Activated B cell treated with CpG ODN at 0.5 μM for 24 hours (primary cell): ENCODE measurements around the gene ATP8B4. TPM values are rescaled to one million over a fixed set of nuclear protein-coding genes. Genes with fewer than 3 reads are reported as not detected.

Source experiments
- ATAC-seq: fragments of 200-7000 bp; cut with Tn5 transposase; one replicate; pipeline ENCODE4 v1.10.0; 2021; ENCODE audit warnings: low read depth, mild to moderate bottlenecking, moderate library complexity
- CTCF ChIA-PET: fragments of 350-600 bp; sonication (Branson Sonifier 250); formaldehyde crosslinking; loops from one replicate; lab custom pipeline; 2021; ENCODE audit warnings: antibody characterized with exemption; lab: Charles Lee
- POLR2A ChIA-PET: fragments of 350-600 bp; sonication (Branson Sonifier 250); formaldehyde crosslinking; loops from one replicate; lab custom pipeline; 2021; ENCODE audit warnings: antibody characterized with exemption; lab: Charles Lee
- DNase-seq: peaks from one replicate; pipeline ENCODE4 v3.0.0; 2022
- H3K27ac Mint-ChIP-seq: one replicate; pipeline ENCODE4 v1.8.0; 2020; ENCODE audit warnings: mixed read lengths
- H3K27me3 Mint-ChIP-seq: one replicate; pipeline ENCODE4 v1.8.0; 2021; ENCODE audit warnings: mixed read lengths
- H3K36me3 Mint-ChIP-seq: one replicate; pipeline ENCODE4 v1.8.0; 2021; ENCODE audit warnings: low read depth, mixed read lengths
- H3K4me1 Mint-ChIP-seq: one replicate; pipeline ENCODE4 v1.8.0; 2021; ENCODE audit warnings: mixed read lengths
- H3K4me3 Mint-ChIP-seq: one replicate; pipeline ENCODE4 v1.8.0; 2020; ENCODE audit warnings: mild to moderate bottlenecking, mixed read lengths
- H3K9me3 Mint-ChIP-seq: one replicate; pipeline ENCODE4 v1.8.0; 2020; ENCODE audit warnings: mixed read lengths
- intact Hi-C: fragments of 100-400 bp; cut with micrococcal nuclease; formaldehyde crosslinking; loops from one replicate; pipeline ENCODE4 v1.15.1; 2024
- total RNA-seq: library from RNA; stranded (reverse); gene quantifications from 2 replicates; pipeline ENCODE4 v1.2.3, GENCODE V29; 2022
- TF ChIP-seq, protein P1 (sequence below): fragments of 200-600 bp; IDR thresholded peaks from one replicate; pipeline ENCODE4 v1.8.0; 2022; ENCODE audit warnings: antibody characterized with exemption, mild to moderate bottlenecking

The ATP8B4 gene, protein sequence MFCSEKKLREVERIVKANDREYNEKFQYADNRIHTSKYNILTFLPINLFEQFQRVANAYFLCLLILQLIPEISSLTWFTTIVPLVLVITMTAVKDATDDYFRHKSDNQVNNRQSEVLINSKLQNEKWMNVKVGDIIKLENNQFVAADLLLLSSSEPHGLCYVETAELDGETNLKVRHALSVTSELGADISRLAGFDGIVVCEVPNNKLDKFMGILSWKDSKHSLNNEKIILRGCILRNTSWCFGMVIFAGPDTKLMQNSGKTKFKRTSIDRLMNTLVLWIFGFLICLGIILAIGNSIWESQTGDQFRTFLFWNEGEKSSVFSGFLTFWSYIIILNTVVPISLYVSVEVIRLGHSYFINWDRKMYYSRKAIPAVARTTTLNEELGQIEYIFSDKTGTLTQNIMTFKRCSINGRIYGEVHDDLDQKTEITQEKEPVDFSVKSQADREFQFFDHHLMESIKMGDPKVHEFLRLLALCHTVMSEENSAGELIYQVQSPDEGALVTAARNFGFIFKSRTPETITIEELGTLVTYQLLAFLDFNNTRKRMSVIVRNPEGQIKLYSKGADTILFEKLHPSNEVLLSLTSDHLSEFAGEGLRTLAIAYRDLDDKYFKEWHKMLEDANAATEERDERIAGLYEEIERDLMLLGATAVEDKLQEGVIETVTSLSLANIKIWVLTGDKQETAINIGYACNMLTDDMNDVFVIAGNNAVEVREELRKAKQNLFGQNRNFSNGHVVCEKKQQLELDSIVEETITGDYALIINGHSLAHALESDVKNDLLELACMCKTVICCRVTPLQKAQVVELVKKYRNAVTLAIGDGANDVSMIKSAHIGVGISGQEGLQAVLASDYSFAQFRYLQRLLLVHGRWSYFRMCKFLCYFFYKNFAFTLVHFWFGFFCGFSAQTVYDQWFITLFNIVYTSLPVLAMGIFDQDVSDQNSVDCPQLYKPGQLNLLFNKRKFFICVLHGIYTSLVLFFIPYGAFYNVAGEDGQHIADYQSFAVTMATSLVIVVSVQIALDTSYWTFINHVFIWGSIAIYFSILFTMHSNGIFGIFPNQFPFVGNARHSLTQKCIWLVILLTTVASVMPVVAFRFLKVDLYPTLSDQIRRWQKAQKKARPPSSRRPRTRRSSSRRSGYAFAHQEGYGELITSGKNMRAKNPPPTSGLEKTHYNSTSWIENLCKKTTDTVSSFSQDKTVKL
- 0.54 and 0.86 TPM in 2 replicates for total RNA-seq

DNA sequence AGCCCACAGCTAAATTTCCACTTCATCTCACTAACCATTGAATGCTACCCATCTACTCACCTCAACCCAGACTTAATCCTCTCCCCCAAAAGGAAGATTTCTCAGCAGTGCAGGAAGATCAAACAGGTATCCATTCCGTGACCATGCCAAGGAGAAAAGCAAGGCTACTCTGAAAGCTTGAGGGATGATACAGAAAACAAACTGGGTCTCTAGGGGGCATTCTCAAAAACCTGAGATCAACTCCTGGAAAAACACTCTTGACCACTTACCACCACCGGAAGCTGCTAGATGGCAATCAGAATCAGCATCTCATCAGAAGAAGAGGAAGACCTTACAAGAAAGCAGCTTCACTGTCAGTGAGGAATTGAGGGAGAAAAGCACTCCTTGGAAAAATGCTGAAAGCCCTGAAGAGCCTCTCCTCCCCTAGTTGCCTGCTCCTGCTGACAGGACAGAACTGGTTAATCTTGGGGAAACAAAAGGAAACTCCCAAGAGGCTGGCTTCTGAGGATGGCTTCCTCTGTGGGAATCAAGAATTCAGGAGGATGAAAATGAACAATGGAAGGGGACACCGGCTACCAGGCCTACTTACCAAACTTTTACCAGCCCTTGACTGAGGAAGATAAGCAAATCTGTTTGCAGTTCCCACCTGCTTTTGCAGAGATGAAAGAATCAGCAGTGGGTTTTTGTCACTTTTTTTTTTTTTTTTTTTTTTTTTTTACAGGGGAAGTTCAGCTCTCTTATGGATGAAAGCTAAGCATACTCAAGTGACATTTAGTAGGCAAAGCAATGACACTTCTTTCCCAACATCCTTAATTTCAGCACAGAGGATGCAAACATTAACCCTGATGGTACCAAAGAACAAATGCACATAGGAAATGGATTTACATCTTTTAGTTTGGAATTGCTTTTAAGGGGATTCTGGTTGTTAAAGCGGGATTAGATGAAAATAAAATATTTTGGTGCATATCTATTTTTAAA, at the start of gene ATP8B4:
ATP8B4 (minus strand) TSS at position 171 of the 978 bp plus-strand sequence. CDS start 12,267 bp downstream, outside the sequence.
- Mint-ChIP-seq H3K27ac (no peak within 1 kb of the TSS), H3K4me3 (no peak within 1 kb of the TSS), H3K27me3 (no peaks in the 10 kb centered on the region), H3K4me1 (peaks cover 4% of the 10 kb centered on the region), H3K36me3 (no peaks in the 10 kb centered on the region), H3K9me3 (peaks cover 8% of the 10 kb centered on the region)
- CTCF ChIA-PET, result no interaction called here
- no peak for ATAC-seq
- intact Hi-C loops, result no loop called here
- TF ChIP-seq, protein P1, sequence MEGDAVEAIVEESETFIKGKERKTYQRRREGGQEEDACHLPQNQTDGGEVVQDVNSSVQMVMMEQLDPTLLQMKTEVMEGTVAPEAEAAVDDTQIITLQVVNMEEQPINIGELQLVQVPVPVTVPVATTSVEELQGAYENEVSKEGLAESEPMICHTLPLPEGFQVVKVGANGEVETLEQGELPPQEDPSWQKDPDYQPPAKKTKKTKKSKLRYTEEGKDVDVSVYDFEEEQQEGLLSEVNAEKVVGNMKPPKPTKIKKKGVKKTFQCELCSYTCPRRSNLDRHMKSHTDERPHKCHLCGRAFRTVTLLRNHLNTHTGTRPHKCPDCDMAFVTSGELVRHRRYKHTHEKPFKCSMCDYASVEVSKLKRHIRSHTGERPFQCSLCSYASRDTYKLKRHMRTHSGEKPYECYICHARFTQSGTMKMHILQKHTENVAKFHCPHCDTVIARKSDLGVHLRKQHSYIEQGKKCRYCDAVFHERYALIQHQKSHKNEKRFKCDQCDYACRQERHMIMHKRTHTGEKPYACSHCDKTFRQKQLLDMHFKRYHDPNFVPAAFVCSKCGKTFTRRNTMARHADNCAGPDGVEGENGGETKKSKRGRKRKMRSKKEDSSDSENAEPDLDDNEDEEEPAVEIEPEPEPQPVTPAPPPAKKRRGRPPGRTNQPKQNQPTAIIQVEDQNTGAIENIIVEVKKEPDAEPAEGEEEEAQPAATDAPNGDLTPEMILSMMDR, result no peak
- POLR2A ChIA-PET, result interaction anchor here (0.6 kb wide), 2 partner anchors 236 to 479 kb away, joined by 3 to 10 read pairs; partner anchors contain the start of gene GABPB1
- DNase-seq, result no peak

DNA sequence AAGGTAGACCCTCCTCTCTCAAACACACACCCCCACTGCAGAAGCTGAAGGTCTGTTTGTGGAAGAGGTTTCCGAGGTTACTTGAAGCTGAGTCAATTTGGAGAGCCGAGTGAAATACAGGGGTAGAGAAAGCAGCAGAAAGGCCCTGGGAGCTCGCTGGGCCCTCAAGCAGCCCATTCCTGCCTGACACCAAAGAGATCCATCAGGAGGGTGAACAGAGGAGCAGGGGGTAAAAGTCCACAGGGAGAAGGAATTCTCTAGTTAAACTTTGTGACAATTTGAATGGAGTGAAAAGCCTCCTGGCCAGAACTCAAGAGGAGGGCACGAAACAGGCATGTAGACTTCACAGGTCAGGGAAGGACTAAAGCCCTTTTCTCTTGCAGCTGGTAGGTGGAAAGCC, 49.3 kb upstream of the ATP8B4 start:
- H3K9me3 Mint-ChIP-seq, result peaks cover 4% of the 10 kb centered on the region
- no peak overlapping the region for H3K4me3 Mint-ChIP-seq
- ChIA-PET CTCF (no interaction called here), POLR2A (no interaction called here)
- DNase-seq, result no peak
- H3K36me3 Mint-ChIP-seq, result no peaks in the 10 kb centered on the region
- intact Hi-C loops, result no loop called here
- no peaks in the 10 kb centered on the region for H3K4me1 Mint-ChIP-seq
- no peak for ATAC-seq
- H3K27ac Mint-ChIP-seq, result no peak overlapping the region
- peaks cover 4% of the 10 kb centered on the region for H3K27me3 Mint-ChIP-seq
- TF ChIP-seq, protein P1, result no peak

DNA sequence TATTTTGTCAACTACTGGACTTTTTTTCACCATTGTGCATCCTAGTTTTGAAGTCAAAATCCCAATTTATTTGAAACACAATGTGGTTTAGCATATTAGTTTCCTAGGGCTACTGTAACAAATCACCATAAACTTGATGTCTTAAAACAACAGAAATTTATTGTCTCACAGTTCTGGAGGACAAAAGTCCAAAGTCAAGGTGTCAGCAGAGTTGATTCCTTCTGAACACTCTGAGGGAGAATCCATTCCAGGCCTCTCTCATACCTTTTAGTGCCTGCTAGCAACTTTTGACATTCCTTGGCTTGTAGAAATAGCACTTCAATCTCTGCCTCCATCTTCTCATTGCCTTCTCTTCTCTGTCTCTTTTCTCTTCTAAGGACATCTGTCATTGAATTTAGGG, 48.1 kb upstream of the ATP8B4 start:
- Mint-ChIP-seq H3K4me1 (no peaks in the 10 kb centered on the region), H3K9me3 (peaks cover 4% of the 10 kb centered on the region), H3K36me3 (no peaks in the 10 kb centered on the region), H3K4me3 (no peak overlapping the region), H3K27ac (no peak overlapping the region), H3K27me3 (peaks cover 4% of the 10 kb centered on the region)
- CTCF ChIA-PET, result no interaction called here
- DNase-seq (no peak), ATAC-seq (no peak)
- POLR2A ChIA-PET, result no interaction called here
- TF ChIP-seq, protein P1, result no peak
- intact Hi-C loops, result no loop called here

DNA sequence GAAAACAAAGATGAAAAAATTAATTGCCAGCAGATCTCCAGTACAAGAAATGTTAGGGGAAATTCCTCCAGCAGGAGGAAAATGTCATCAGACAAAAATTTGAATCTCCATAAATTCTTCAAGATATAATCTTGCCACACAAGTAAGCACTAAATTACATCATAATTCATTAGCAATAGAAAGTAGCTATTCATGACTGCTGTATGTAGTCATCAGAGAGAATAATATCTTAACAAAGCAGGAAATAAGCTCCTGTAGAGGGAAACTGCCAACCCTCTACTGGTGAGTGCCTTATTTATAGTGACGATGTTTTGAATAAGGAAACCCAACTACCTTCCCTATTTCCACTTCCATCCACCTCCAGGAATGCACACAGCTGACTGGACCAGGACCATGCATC, 47.2 kb upstream of the ATP8B4 start:
- POLR2A ChIA-PET, result no interaction called here
- no peak for ATAC-seq

More for the DNA sequence above, 47.2 kb upstream of the ATP8B4 start:
- H3K27me3 Mint-ChIP-seq, result peaks cover 4% of the 10 kb centered on the region
- TF ChIP-seq, protein P1, result no peak
- no peaks in the 10 kb centered on the region for H3K36me3 Mint-ChIP-seq
- CTCF ChIA-PET, result no interaction called here
- intact Hi-C loops, result no loop called here
- no peaks in the 10 kb centered on the region for H3K9me3 Mint-ChIP-seq
- H3K4me1 Mint-ChIP-seq, result no peaks in the 10 kb centered on the region
- DNase-seq, result no peak
- no peak overlapping the region for H3K4me3 Mint-ChIP-seq
- no peak overlapping the region for H3K27ac Mint-ChIP-seq
